HG03469 (cell line): Measurements from ENCODE around the gene GABRG3.

ENCODE experiments used
- ATAC-seq: cut with Tn5 transposase; IDR thresholded peaks from one replicate; pipeline ENCODE4 v1.9.1; 2021; ENCODE audit warnings: mild to moderate bottlenecking, moderate library complexity, moderate number of reproducible peaks; ENCODE audit not compliant: unreplicated experiment

Gene GABRG3

DNA sequence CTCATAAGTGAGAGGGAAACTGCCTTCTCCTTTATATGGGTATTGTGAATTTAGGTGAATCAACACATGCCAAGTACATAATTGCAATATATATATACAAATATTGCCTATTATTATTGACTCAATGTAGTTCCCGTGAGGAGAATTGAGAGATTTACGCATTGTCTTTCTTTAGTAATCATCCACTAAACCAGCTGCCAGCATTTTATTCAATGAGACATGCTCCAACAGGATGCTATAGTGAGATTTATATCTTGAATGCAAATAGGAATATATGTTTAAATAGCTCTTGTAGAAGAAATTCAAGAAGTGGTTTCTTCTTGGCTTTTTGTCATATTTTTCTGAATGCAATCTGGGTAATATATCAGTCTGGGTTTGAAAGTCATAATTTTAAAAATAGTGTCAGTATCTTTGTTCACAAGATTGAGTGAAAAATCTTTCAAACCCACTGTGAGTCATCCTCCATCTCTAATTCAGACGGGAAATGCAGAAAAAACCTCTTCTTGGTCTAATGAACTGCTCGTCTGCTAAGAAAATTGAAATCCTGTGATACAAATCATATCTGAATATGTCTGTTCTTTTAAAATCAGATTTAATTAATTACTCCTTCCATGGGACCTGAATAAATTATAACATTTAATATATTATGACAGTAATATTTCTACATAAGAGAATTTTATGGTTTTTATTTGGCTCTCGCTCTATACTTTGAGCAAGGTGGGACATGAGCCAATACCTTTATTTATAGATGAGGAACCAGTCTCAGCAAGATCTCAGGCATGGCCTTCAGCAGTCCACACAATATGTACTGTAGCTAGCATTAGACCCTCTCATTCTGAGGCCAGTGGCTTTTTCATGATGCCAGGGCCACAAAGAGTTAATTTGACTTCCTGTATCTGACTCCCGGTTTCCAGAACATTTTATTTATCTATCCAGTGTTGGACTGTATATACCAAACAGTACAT is 516.0 kb downstream of the GABRG3 start:
- ATAC-seq = no peak

- ATAC-seq = no peak
Observed at GRCh38 chr15:27487846-27488245, 516.9 kb downstream of the GABRG3 start.

DNA sequence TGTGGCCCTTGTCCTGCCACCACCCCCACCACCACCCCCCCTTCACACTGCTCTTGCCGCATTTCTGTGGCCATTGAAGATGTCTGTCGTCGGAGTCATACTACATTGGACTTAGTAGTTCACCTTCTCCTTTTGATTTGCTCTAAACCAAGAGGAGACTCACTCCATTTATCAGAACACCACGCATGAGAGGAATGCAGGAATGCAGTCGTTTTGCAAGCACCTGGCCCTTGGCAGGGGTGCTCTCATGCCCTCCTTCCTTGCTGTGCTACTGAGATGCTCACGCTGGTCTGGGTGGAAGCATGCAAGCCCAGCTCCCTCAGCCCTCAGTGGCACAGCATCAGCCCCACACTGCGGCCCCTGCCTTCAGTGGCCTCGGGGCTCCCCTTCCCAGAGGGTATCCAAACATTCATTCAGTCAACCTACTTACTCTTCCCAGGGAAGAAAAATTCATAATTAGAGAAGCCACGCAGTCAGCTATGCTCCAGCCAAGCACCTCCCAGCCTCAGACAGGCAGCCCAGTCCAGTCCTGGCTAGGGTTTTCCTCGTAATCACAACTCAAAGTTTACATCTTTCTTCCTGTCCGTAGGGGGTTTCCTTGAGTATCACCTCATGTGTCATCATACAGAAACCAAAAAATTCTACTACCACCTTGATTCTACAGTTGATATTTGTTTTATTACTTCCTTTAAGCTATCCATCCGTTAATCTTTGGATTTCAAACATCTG is 520.0 kb downstream of the GABRG3 start:
- ATAC-seq = no peak

- no peak for ATAC-seq
Observed at GRCh38 chr15:27491666-27492621, 521.0 kb downstream of the GABRG3 start.

DNA sequence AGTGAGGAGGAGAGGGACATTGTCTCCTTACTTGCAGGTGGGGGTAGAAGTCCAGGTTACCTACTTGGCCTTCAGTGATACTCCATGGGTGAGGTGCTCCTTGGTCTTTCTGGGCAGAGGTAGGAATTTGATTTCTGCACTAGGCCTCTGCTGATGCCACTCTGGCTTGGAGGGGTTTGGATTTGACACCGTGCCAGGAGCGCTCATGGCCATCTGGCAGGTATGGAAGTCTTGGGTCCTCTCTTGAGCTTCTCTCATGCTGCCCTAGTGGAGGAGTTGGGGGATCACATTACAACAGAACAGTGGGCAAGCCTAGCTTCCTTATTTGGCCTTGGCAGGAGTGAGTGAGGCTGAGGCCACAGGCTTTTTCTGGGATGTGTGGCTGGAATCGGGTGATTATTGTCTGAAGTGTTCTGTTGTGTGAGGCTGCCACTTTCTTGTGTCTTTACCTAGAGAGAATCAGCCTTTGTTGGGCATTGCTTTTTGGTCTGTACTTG is 525.0 kb downstream of the GABRG3 start:
- ATAC-seq = no peak

- ATAC-seq = no peak
Observed at GRCh38 chr15:27498700-27499099, 527.7 kb downstream of the GABRG3 start.

GRCh38 chr15:27499191-27499590 is 528.2 kb downstream of the GABRG3 start:
- ATAC-seq = no peak

DNA sequence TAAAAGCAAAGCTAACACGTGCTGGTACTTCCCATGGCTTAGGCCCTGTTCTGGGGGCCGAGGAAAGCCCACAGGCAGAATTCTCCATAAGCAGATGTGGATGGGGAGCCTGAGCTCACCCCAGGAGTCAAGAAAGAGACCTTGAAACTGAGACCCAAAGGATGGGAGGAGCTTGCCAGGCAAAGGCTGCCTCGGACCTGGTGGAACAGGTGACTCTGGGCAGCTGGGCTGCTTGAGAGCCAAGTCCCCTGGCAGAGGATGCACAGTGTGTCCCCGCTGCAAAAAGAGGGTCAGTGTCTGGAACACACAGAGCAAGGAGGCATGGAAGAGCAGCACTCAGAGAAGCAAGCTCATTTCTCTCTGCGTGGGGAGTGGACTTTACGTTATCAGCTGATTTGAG is 528.7 kb downstream of the GABRG3 start:
- ATAC-seq = no peak

DNA sequence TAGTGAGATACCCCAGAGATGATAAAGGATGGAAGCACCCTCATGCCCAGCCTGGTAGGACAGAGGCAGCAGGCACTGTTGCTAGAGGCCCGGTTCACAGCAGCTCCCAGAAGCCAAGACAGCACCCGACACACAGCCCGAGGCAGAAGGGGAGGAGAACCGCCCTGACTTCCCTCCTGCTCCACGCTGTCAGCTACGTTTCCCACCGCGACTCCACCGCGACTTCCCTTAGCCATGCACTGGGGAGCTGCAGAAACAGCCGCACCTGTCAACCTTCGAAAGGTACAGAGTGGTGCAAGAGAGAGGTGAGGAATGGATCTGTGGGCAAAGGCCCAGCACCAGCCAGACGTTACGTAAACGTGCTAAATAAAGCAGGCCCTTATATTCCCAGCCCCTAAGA is 529.2 kb downstream of the GABRG3 start:
- no peak for ATAC-seq

DNA sequence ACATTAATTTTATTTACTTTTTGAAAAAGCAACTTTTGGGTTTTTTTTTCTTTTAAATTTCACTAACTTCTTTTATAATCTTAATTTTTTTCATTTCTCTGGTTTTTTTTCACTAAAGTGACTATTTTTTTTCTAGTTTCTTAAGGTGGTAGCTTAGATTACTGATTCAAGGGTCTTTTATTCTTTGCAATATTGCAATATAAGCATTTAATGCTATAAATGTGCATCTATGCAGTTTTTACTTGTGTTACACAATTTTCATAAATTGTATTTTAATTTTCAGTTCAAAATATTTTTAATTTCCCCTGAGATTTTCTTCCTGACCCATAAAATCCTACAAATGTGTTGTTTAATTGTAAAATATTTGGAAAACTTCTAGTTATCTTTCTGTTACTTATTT is 535.8 kb downstream of the GABRG3 start:
- no peak for ATAC-seq

- no peak for ATAC-seq
Observed at GRCh38 chr15:27509014-27509413, 538.0 kb downstream of the GABRG3 start.

DNA sequence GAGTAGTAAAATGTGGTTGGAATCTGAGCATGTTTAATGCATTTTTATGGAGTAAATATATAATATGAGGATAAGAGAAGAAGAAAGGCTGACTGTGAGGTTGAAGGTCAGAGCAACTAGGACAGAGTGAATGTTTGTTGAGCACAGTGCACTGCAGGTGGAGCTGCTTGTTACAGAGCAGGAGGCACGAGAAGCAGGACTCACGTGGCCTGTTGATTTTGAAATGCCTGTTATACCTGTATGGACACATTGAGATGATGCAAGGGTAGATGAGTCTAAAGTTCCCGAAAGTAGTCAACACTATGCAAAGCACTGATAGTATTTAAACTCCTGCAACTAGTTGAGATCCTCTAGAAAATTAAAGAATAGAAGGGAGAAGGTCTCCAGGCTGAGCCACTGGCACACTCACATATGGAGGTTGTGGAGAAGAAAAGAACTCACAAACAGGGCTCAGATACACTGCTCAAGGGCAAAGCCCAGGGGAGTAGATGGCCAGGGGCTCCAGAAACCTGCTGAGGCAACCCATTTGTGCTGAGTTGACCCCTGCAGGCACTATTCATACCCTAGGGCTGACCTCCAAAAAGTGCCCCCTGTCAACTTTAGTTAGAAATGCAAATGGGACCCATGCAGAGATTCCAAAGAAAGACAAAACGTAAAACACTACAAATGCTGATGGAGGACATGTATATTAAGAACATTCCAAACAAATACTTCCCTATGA is 541.5 kb downstream of the GABRG3 start:
- no peak for ATAC-seq

DNA sequence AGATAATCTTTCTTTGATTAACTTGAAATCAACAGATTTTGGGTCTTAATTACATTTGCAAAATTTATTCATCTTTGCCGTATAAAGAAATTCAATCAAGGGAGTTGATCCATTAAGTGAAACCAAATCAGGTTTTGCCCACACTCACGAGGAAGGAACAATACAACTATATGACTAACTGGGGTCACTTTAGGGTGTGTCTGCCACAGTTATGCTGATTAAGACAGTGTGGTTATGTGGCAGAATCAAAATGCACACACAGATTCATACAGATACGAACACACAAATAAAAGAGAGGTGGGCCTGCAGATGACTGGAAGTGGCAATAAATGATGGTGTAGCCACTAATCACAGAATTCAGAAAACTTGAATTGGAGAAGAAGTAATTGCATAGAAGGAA is 543.5 kb downstream of the GABRG3 start:
- no peak for ATAC-seq

DNA sequence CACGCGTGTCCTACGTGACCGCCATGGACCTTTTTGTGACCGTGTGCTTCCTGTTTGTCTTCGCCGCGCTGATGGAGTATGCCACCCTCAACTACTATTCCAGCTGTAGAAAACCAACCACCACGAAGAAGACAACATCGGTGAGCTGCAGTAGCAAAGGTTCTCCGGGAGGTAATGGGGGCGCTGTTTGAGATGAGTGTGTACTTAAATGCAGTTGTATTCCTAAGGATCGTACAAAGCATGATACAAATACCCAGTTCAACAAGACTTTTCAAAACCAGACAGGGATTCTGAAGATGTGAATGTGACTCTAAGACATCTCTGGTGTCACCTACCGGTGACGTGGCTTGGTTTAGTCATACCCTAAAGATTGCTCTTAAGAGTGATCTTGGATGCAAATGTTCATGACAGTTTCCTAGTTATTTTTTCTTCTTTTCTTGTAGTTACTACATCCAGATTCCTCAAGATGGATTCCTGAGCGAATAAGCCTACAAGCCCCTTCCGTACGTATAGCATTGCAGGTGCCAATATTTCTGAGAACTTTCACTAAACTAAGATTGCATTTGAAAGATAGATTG is 556.6 kb downstream of the GABRG3 start:
- ATAC-seq = no peak

DNA sequence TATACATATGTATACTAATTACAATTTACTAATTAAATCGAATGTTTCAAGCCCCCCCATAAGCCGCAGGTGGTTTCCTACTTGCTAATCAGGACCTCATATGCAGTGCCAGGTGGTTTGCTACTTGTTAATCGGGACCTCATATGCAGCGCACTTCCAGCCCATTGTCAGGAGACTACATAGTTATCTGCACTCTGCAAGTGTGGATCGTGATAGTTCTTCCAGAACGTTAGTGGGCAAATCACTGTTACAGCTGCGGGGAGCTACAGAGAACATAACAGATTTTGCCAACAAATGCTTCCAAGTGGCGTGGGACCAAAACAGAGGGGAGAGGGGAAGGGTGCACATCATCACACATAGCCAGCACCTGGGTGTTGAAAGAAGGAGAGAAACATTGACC is 558.4 kb downstream of the GABRG3 start:
- ATAC-seq = no peak

GRCh38 chr15:27530994-27531393 is 560.0 kb downstream of the GABRG3 start:
- ATAC-seq = no peak

DNA sequence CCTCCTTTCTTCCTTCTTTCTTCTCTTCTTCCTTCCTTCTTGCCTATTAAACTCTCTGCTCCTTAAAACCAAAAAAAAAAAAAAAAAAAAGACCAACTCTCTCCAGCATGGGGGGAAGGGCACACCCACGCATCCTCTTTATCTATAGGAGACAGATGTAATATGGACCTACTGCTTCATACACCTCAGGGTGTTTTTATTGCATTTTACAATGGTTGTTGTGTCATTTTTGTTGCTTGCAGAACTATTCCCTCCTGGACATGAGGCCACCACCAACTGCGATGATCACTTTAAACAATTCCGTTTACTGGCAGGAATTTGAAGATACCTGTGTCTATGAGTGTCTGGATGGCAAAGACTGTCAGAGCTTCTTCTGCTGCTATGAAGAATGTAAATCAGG is 561.4 kb downstream of the GABRG3 start:
- ATAC-seq = no peak

DNA sequence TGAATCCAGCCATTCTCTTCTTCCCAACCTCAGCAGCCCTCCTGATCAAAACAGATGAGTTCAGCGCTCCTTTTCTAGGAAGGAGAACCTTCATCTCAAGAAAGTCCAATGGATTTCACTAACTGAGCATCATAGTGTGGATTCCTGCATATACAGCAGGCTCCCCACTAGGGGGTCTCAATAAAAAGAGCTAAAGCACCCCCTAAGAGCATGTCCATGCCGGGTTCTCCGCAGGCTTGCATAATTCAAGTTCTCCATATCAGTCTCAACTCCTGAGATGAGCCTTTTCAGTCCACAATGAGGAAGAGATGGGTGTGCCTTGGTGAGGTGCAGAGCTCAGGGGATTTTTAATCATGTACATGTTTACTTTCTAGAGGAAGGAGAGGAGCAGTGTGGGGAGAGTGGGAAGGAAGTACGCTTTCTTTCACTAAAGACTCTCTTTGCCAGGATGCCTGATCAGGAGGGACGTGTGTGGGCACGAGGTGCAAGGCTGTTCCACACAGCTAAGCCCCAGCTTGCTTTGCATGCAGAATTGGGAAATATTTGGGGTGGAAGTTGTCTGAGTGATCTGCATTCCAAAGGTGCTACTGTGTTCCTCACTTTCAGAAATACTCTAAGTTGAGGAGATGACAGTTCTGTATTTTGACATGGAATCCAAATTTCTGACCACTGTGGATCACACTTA is 564.6 kb downstream of the GABRG3 start:
- ATAC-seq = no peak

GRCh38 chr15:27538325-27538724 is 567.3 kb downstream of the GABRG3 start:
- ATAC-seq = no peak
